IMR-90 (cell line): ENCODE measurements around the gene GNAI3. TPM values are rescaled to one million over a fixed set of nuclear protein-coding genes. Genes with fewer than 3 reads are reported as not detected.
A peak's percentile ranks its signal among the peaks of the same experiment; 100 is the strongest.

ENCODE experiments used
- ATAC-seq: fragments of 200-7000 bp; cut with Tn5 transposase; 2 replicates; pipeline ENCODE4 v1.9.1; 2020; ENCODE audit warnings: low read depth, mild to moderate bottlenecking, moderate library complexity
- BruUV-seq: library from RNA; stranded (reverse); fragments of 400-500 nt; replicated peaks from 2 replicates; lab custom pipeline; 2021; lab: Mats Ljungman, UMichigan
- CTCF ChIA-PET: fragments of 300-600 bp; formaldehyde crosslinking; extraction: SDS; loops from one replicate; lab custom pipeline; 2021; ENCODE audit warnings: antibody characterized with exemption; lab: Yijun Ruan, JAX
- POLR2A ChIA-PET: fragments of 300-600 bp; sonication (Branson Sonifier 250); formaldehyde crosslinking; loops from one replicate; lab custom pipeline; 2022; ENCODE audit warnings: antibody characterized with exemption; ENCODE audit not compliant: unreplicated experiment; lab: Charles Lee
- DNase-seq: peaks from one replicate; pipeline ENCODE4 v3.0.0; 2013
- H2AFZ ChIP-seq: replicated peaks from 2 replicates; pipeline ENCODE3; 2013; ENCODE audit warnings: low read length, mild to moderate bottlenecking; ENCODE audit not compliant: poor library complexity
- H2AK5ac ChIP-seq: 2 replicates; pipeline ENCODE4 v1.6.1; 2013; ENCODE audit warnings: low read depth, low read length, inconsistent platforms
- H2AK9ac ChIP-seq: replicated peaks from 2 replicates; pipeline ENCODE3; 2013; ENCODE audit warnings: mild to moderate bottlenecking, low read depth, low read length, moderate library complexity; ENCODE audit not compliant: poor library complexity
- H2BK120ac ChIP-seq: 2 replicates; pipeline ENCODE4 v1.6.1; 2013; ENCODE audit warnings: low read depth, low read length, inconsistent platforms
- H2BK15ac ChIP-seq: 3 replicates; pipeline ENCODE4 v1.6.1; 2013; ENCODE audit warnings: low read depth, low read length, inconsistent platforms
- H2BK20ac ChIP-seq: 2 replicates; pipeline ENCODE4 v1.6.1; 2013; ENCODE audit warnings: low read depth, mild to moderate bottlenecking, inconsistent platforms, low read length, moderate library complexity
- H2BK5ac ChIP-seq: 2 replicates; pipeline ENCODE4 v1.6.1; 2013; ENCODE audit warnings: mild to moderate bottlenecking, low read depth, low read length, inconsistent platforms; ENCODE audit not compliant: poor library complexity, severe bottlenecking
- H3K14ac ChIP-seq: replicated peaks from 2 replicates; pipeline ENCODE4 v1.6.1; 2013; ENCODE audit warnings: low read depth, low read length, inconsistent platforms
- H3K18ac ChIP-seq: 2 replicates; pipeline ENCODE4 v1.6.1; 2013; ENCODE audit warnings: low read depth, low read length, control low read depth
- H3K23ac ChIP-seq: 2 replicates; pipeline ENCODE4 v1.6.1; 2013; ENCODE audit warnings: low read depth, low read length, inconsistent platforms
- H3K27ac ChIP-seq: 2 replicates; pipeline ENCODE4 v1.5.1; 2013; ENCODE audit warnings: mild to moderate bottlenecking, control low read depth, low read length; ENCODE audit not compliant: insufficient read depth
- H3K27me3 ChIP-seq: 2 replicates; pipeline ENCODE4 v1.6.1; 2013; ENCODE audit warnings: low read length; ENCODE audit not compliant: control insufficient read depth, insufficient read depth
- H3K36me3 ChIP-seq: 2 replicates; pipeline ENCODE4 v1.6.1; 2013; ENCODE audit warnings: low read length, mixed read lengths; ENCODE audit not compliant: control insufficient read depth, insufficient read depth
- H3K4ac ChIP-seq: 2 replicates; pipeline ENCODE4 v1.6.1; 2013; ENCODE audit warnings: low read depth, low read length, inconsistent platforms
- H3K4me1 ChIP-seq: 2 replicates; pipeline ENCODE4 v1.6.1; 2013; ENCODE audit warnings: low read length, mixed read lengths; ENCODE audit not compliant: control insufficient read depth, insufficient read depth
- H3K4me2 ChIP-seq: 2 replicates; pipeline ENCODE4 v1.6.1; 2013; ENCODE audit warnings: low read depth, mild to moderate bottlenecking, control low read depth, low read length, moderate library complexity
- H3K4me3 ChIP-seq: 2 replicates; pipeline ENCODE4 v1.5.1; 2013; ENCODE audit warnings: low read depth, mild to moderate bottlenecking, control low read depth, low read length, moderate library complexity; ENCODE audit not compliant: insufficient read depth
- H3K56ac ChIP-seq: 2 replicates; pipeline ENCODE4 v1.6.1; 2013; ENCODE audit warnings: low read length, inconsistent platforms; ENCODE audit not compliant: insufficient read depth; ENCODE audit errors: extremely low read depth
- H3K79me1 ChIP-seq, 2 experiments: 2 replicates each; pipeline ENCODE4 v1.6.1; 2013; ENCODE audit warnings: low read length in 2 of 2, inconsistent platforms in 1 of 2, low read depth in 1 of 2
- H3K9ac ChIP-seq: 2 replicates; pipeline ENCODE4 v1.6.1; 2013; ENCODE audit warnings: low read depth, low read length, control low read depth
- H3K9me1 ChIP-seq: 2 replicates; pipeline ENCODE4 v1.6.1; 2013; ENCODE audit warnings: low read length, inconsistent platforms; ENCODE audit not compliant: insufficient read depth
- H3K9me3 ChIP-seq: 2 replicates; pipeline ENCODE4 v1.6.1; 2013; ENCODE audit warnings: low read length; ENCODE audit not compliant: control insufficient read depth, insufficient read depth
- H4K20me1 ChIP-seq: 2 replicates; pipeline ENCODE4 v1.6.1; 2013; ENCODE audit warnings: low read length, inconsistent platforms; ENCODE audit not compliant: insufficient read depth
- H4K5ac ChIP-seq: 2 replicates; pipeline ENCODE4 v1.6.1; 2013; ENCODE audit warnings: mild to moderate bottlenecking, low read depth, low read length, control low read depth
- H4K8ac ChIP-seq, 2 experiments: 2 replicates each; pipeline ENCODE4 v1.6.1; 2013; ENCODE audit warnings: low read depth in 2 of 2, low read length in 2 of 2, control low read depth in 1 of 2, inconsistent platforms in 1 of 2
- H4K91ac ChIP-seq: 2 replicates; pipeline ENCODE4 v1.6.1; 2013; ENCODE audit warnings: low read depth, low read length, inconsistent platforms; ENCODE audit not compliant: insufficient read depth
- CEBPB ChIP-seq: IDR thresholded peaks from 2 replicates; pipeline ENCODE4 v1.6.1; 2012; ENCODE audit warnings: low read depth, low read length, improper control_type of control experiment
- FOS ChIP-seq: fragments of 150-350 bp; IDR thresholded peaks from 2 replicates; pipeline ENCODE4 v1.6.1; 2016; ENCODE audit warnings: low read depth, low read length
- WGBS, 2 experiments: methylation state at CpG; one replicate each; pipeline versions ENCODE4 v1.1.5 to v1.1.7; 2013; ENCODE audit warnings: missing lambda C conversion rate in 2 of 2; ENCODE audit not compliant: insufficient read length in 1 of 2; ENCODE audit errors: extremely low coverage in 2 of 2; 5-methylcytosine and 5-hydroxymethylcytosine counted together
- dilution Hi-C: fragments of 300-500 bp; cut with HindIII; formaldehyde crosslinking; loops from one replicate; pipeline ENCODE4 v1.14.3; 2018; ENCODE audit warnings: low sequenced_read_pairs; ENCODE audit not compliant: unreplicated experiment
- in situ Hi-C: fragments of 300-500 bp; cut with MboI; formaldehyde crosslinking; loops from 3 replicates; pipeline ENCODE4 v1.14.3; 2019; ENCODE audit warnings: low sequenced_read_pairs, inconsistent platforms, mixed read lengths
- intact Hi-C: fragments of 100-400 bp; cut with micrococcal nuclease; formaldehyde crosslinking; loops from 2 replicates; pipeline ENCODE4 v1.10.0; 2022
- polyA plus RNA-seq, 3 experiments: library from polyadenylated mRNA; depleted of rRNA; stranded (reverse); fragments of >200 nt; gene quantifications; 2 replicates each; pipeline ENCODE4 v1.2.3, GENCODE V29; 2012; ENCODE audit warnings: low replicate concordance in 1 of 3
- total RNA-seq: library from RNA; depleted of rRNA; stranded (reverse); fragments of >200 nt; gene quantifications from 2 replicates; pipeline ENCODE4 v1.2.3, GENCODE V29; 2012

The GNAI3 gene
- total and polyA plus RNA-seq, 2 of the 4 experiments (the other 2 are of a cell fraction), result 5.9 to 14.9 TPM

DNA sequence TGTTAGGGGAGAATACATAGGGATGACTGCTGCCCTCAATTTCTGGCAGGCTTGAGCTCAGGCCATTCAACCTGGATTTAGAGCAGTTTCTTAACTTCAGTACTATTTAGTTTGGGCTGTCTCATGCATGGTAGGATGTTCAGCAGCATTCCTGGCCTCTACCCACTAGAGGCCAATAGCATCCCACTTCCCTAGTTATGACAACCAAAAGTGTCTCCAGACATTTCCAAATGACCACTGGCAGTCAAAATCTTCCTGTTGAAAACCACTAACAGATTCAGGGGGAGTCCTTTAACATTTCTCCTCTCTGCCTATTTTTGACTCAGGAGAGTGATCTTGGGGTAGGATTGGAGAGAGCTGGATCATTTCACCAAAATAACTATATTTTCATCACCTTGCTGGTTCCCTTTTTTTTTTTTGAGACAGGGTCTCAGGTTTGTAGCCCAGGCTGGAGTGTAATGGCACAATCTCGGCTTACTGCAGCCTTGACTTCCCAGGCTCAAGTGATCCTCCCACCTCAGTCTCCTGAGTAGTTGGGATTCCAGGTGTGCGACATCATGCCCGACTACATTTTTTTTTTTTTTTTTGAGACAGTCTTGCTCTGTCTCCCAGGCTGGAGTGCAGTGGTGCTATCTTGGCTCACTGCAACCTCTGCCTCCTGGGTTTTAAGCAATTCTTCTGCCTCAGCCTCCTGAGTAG, 62.3 kb downstream of the GNAI3 start:
- intact Hi-C loops, result no loop called here
- Histone ChIP-seq H3K14ac (peak overlapping the region; percentile 67), H3K4me2 (no peak overlapping the region; the same call in 1 of the 2 replicates), H3K18ac (no peak overlapping the region), H4K91ac (peak overlapping the region; percentile 8; the same call in 1 of the 2 replicates), H3K36me3 (peaks cover 3% of the 10 kb centered on the region), H3K27me3 (no peaks in the 10 kb centered on the region), H3K23ac (0 out of 2 replicates have a peak overlapping the region, but pooled peaks have one; percentile 1), H3K56ac (no peak overlapping the region), H2AK9ac (no peak overlapping the region), H4K20me1 (no peaks in the 10 kb centered on the region), H3K4me1 (peaks cover 14% of the 10 kb centered on the region), H2BK5ac (peak overlapping the region; percentile 60), H2BK120ac (no peak overlapping the region; the same call in 1 of the 2 replicates), H3K9me3 (no peaks in the 10 kb centered on the region), H2BK15ac (0 out of 3 replicates have a peak overlapping the region, but pooled peaks have one; percentile 47), H3K4ac (peak overlapping the region; percentile 18; the same call in 1 of the 2 replicates), H2AK5ac (no peak overlapping the region), H3K4me3 (no peak overlapping the region), H4K5ac (no peak overlapping the region), H3K27ac (no peak overlapping the region), H3K79me1 (peaks cover 0 to 46% of the 10 kb centered on the region in 2 experiments; a peak in 2 of 4 replicates), H4K8ac (peak overlapping the region in 1 of 2 experiments; percentile 11; a peak in 1 of 4 replicates), H2BK20ac (peak overlapping the region; percentile 43; the same call in 1 of the 2 replicates), H3K9me1 (peaks cover 34% of the 10 kb centered on the region), H3K9ac (no peak overlapping the region), H2AFZ (no peak overlapping the region)
- DNase-seq (peak; percentile 72), ATAC-seq (peak; percentile 30)
- POLR2A ChIA-PET, result no interaction called here
- dilution Hi-C loops, result no loop called here
- BruUV-seq, result no TSS peak
- CTCF ChIA-PET, result interaction anchor here (0.7 kb wide), 1 partner anchor 14 kb away, joined by 5 read pairs; no protein-coding TSS in a partner anchor
- no CpG with 5 or more reads among the region's 3 CpGs for WGBS, 2 experiments
- TF ChIP-seq FOS (no peak), CEBPB (peak; percentile 2; the same call in 1 of the 2 replicates)
- in situ Hi-C loops, result no loop called here
